Activated CD8-positive, alpha-beta memory T cell treated with anti-CD3 and anti-CD28 coated beads, Interleukin-2, amount 50 U/mL, for 48 hours (primary cell): ENCODE data around the gene MACROD2.
"Not testable (repeated sequence)": the region's sequence is repeated elsewhere in the genome, so short reads cannot be mapped to it uniquely, and the experiment has no call there.

Experiments used
- DNase-seq: peaks from one replicate; pipeline ENCODE4 v3.0.0-alpha.2; 2020

The MACROD2 gene

DNA sequence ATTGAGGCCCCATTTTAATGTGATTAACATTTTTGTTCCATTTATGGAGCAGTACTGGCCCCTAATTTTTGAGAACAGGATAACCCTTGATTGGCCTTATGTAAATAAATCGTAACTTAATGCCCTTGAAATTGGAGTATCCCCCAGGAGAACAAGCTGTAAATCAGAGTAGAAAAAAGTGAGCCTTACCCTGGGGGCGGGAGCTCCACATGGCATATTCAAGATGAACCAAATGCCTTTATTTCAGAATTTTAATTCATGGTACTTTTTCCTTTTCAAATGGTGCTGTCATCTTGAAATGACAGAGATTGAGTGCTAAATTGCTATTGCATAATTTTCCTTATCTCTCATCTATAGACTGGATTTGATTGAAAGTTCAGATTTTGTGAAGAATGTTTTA is 1151.6 kb downstream of the MACROD2 start:
- no peak for DNase-seq

DNA sequence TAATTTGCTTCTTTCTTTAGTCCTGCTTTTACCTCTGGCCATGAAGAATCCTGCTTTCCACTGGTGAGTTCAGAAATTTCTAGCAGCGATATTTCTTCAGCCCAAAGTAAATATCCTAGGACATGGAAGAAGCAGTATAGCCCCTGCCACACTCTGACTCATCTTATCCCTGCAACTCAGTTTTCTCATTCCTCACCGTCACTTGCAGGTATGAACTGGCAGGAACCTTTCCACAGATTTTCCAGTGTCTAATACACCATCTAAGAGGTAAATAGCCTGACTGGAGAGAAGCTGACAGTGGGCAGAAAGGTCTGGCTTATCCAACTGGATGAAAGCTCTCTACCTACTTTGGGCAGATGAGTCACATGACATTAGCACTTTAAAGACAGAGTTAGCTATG is 1158.8 kb downstream of the MACROD2 start:
- DNase-seq: no peak

DNA sequence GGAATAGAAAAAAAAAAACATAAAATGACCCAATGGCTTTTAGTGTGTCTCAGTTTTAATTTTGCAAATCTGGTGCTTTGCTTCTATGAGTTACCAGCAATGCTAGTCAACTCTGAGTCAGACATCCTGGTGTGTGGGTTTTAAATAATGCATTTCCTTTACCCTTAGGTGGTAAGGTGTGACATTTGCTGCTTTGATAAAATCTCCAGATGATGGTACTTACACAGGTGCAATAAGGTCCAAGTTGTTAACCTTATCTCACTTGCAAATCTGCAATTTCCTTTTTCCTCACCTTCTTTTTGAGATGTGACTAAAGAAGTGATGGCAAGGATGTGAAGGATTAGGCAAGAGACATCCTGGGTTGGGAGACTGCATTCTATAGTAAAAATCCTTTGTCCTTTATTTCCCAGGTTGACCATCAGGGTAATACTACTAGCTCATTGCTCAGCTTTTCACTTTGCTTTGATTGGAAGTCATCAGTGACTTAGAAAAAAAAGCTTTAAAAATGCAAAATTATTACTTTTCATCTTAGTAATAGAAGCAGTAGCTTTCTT is 1160.6 kb downstream of the MACROD2 start:
- no peak for DNase-seq

DNA sequence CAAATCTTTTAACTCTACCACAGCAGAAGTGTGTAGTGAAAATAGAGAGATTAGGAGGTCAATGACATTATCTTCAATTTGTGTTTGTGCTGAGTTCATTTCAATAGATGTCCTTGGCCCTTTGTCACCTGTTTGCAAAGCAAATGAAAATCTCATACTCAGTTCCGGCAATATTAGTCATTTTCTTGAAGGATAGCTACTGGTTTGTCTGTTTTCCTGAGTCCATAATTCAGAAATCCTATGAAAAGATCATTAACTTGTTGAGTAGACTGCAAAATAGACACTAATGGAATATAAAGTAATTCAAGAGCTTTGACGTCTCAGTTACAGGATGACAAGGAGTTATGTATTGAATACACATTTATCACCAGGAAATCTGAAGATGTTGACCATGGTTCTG is 1163.2 kb downstream of the MACROD2 start:
- no peak for DNase-seq

DNA sequence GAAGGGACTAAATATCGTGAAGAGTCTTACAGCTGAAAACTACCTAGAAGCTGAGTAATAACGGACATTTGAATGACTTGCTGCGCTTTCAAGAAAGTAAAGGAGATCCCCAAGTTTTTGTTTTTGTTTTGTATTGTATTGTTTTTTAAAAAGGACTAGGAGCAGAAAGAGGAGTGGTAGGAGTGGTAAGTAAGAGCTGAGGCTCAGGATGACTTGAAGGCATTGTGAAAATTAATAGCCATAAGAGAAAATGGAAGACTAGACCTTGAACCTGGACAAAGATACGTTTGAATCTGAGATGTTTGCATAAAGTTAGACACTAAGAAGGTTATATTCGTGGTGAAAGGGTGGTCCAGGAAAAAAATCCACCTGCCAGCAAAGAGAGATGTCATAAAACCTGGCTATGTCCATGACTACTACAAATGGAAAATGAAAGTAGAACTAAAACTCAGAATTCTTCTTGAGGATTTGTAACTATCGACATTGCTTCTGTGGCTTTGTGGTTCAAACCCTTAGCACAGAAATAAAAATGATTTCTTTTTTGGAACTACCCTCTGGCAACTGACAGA is 1166.8 kb downstream of the MACROD2 start:
- DNase-seq: no peak

DNA sequence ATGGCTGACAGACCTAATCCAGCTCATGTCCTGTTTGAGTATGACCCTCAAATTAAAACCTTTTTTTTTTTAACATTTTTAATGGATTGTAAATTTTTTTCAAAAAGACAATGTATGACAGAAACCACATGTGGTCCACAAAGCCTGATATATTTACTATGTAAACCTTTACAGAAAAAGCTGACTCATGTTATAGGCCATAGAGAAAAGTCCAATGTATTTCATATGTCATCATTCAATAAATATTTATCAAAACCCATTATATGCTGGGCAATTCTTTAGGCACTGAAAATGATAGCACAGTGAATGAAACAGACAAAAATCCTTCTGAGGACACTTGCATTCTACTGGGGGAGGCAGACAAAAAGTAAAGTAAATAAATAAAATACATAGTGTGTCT is 1168.3 kb downstream of the MACROD2 start:
- DNase-seq: no peak

DNA sequence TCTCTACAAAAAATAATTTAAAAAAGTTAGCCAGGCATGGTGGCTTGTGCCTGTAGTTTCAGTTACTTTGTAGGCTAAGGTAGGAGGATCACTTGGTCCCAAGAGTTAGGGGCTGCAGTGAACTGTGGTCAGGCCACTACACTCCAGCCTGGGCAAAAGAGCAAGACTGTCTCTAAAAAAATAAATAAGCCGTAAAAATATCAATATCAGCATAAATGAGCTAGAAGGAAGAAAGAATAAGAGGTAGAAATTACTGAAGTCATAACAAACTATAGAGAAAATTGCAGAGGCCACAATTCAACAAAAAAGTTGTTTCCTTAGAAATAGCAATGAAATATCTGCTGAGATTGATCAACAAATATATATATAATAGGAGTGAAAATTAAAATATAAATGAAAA is 1169.4 kb downstream of the MACROD2 start:
- no peak for DNase-seq

DNA sequence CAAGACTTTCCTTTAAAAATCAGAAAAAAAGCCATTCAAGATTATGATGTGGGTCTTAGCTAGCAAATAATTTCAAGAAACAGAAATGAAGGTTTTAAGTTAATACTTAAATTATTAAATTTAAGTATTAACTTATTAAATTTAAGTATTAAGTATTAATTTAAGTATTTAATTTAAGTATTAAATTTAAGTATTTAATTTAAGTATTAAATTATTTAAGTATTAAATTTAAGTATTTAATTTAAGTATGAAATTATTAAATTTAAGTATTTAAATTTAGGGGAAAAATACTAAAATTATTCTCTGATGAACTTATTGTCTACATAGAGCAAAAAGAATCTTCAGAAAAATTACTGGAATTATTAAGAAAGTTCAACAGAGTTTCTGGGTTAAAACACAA is 1171.4 kb downstream of the MACROD2 start:
- DNase-seq: no peak

DNA sequence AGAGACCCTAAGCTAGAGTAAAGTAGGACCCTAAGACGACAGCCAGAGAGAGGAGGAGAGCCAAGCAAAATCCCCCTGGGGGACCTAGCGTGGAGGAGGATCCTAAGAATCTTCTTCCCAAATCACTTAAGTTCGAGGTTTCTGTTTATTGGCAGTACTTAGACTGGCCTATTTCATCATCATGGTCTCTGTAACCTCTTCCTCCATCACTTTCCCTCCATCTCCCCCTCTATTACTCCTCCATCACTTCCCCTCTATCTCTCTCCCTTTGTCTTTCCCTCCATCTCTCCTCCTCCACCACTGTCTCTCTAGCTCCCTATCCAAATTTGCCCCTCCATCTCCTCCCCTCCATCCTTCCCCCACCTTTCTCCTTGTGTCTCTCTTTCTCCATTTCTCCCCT is 1175.7 kb downstream of the MACROD2 start:
- DNase-seq: no peak

DNA sequence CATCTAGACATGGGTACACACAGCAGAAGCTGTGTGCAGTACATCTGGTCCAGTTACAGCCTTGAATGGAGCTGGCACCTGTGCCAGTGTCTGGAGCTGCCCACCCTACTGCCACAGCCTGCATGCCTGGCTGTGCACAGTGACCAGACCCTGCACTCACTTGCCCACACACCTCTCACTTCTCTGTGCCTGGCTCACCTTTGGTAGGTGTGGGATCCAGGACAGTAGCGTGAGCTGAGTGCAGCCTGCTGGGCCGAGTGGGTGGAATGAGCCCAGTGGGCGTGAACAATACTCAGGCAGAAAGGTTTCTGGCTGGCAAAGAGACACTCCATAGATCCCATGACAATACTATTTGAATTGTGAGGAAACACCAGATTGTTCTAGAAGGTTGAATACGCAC is 1181.6 kb downstream of the MACROD2 start:
- no peak for DNase-seq

DNA sequence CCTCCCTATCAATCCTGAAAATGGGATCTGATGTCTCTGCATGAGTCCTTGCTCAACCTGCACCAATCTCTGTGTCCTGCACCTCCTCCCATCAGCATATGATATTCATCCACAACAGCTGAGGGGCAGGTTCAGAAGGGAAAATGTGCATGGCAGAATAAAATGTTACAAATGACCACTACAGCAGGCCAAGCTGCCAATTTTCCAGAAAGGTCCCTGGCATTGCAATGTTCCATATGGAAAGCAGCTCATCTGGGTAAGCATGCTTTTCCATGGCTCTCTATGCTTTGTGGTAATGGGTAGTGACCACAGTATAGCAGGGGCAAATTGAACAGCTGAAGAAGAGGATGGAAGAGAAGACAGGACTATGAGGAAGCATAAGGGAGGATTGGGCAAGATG is 1183.3 kb downstream of the MACROD2 start:
- no peak for DNase-seq

DNA sequence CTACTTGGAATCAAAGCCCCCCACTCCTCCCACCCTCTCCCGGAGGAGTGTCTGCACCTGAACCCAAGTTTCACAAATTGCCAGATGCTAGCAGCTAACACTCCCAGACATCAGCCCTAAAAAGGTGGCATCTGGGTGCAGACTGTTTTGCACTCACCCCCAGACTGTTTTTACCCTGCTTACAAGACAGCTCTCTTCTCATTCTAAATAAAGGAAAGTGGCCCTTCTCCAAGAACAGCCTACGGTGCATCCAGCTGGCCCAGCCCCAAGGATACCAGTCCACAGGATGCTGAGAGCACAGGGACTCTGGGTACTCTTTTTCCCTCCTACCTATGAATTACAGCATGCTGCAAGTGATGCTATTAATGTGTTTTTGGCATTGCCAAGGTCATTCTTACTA is 1184.1 kb downstream of the MACROD2 start:
- DNase-seq: no peak

DNA sequence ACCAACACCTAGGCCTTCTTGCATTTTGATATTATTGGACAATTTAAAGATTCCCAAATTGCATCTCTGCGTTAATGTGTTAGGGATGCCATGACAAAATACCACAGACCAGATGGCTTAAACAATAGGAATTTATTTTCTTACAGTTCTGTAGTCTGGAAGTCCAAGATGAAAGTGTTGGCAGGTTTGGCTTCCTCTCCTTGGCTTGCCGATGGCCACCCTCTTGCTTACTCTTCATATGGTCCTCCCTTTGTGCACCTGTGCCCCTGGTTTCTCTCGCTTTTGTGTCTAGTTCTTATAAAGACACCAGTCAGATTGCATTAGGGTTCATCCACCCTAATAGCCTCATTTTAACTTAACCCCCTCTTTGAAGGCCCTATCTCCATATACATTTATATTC is 1184.5 kb downstream of the MACROD2 start:
- DNase-seq: no peak

DNA sequence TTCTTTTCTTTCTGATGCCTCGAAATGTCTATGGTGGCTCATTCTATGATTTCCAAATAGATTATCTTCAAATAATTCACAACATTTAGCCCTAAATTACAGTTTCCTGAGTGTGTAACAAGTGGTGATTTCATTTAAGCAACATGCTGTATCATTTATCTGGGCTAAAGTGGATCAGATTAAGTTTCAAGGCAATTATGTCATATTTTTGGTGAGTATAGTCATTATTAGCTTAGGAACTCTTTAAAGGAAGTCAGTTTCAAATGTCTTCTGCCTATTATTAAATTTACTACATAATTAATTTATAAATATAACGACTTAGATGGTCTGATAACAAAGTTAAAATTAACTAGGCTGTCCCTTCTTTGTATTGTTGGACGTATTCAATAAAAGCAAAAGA is 1190.0 kb downstream of the MACROD2 start:
- no peak for DNase-seq

DNA sequence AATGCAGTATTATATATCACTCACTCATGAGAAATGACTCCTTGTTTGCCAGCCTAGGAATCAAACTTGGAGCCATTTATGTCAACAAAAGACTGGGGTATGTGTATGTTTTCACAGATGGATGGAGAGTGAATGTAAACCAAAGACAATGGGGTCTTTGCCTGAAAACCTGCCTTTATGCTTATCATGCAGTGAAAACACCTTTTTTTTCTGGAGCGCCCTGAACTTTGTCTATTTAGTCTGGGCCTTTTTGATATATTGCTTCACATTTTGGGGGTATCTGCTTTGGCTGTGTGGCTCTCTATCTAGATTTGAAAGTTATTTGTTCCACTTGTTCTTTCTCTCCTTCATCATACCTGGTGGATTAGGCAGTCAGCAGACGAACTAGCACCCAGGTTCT is 1190.6 kb downstream of the MACROD2 start:
- DNase-seq: no peak

DNA sequence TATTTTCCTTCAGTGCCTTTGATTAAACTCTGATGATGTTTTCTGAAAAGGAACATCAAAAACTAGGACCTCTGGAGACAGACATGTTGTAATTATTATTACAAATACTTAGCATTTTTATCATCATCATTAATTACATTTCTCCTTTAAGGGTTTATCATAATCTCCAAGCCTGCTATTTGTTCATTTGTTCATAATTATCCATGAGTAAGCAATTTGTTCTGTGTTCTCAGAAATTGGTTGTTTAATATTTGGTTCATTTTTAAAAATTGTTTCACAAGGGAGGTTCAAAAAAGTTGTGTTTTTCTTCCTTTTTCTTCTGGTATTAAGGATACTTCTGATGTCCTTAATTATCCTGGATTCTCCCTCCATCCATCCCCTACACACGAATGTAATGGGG is 1192.3 kb downstream of the MACROD2 start:
- DNase-seq: no peak

DNA sequence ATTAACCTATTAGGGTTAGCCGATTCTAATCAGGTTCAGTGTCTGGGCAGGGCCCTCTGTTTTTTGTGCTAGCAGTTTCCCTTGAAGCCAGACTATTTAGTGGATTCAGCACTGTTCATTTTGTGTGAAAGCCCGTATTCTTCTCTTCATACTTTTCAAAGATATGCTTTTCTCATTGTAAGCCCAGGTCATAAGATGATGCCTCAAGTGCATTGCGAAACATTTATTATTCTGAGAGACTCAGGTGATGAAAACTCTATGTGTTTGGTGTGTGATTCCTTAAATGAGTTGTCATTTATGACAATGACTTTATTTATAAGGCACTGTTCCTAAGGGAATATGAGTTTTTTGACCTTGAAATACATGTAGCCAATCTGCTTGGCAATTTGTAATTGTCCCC is 1193.1 kb downstream of the MACROD2 start:
- no peak for DNase-seq

DNA sequence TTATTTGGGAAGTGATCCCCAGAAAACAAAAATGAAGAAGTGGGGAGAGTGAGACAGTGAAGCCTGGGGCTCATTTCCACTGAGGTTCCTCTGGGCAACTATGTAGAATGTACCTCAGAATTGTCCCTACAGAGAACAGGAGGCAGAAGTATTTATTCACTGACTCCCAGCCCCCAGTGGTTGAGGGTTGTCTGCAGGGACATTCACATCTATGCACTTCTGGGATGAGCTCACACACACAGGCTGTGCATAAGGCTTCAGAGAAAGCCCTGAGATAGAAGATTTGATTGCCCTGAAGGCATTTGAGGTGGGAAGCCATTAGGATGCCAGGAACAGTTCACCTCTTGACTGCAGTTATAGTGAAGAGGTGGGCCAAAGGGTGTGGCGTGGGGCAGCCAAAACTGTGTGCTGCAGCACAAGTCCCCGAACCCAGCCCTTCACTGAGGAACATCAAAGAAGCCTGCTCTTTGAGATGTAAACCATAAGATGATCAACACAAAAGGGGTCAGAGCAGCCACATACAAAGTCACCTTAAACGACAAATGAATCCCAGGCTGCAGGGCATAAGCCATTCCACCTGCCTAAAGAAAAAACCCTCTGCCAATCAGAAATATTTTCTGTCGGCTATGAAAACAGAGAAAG is 1195.9 kb downstream of the MACROD2 start:
- no peak for DNase-seq

DNA sequence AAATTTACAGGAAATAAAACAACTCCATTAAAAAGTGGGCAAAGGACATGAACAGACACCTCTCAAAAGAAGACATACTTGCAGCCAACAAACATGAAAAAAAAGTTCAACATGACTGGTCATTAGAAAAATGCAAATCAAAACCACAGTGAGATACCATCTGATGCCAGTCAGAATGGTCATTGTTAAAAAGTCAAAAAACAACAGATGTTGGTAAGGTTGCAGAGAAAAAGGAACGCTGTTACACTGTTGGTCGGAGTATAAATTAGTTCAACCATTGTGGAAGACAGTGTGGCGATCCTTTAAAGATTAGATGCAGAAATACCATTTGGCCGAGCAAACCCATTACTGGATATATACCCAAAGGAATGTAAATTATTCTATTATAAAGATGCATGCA is 1200.1 kb downstream of the MACROD2 start:
- no peak for DNase-seq

DNA sequence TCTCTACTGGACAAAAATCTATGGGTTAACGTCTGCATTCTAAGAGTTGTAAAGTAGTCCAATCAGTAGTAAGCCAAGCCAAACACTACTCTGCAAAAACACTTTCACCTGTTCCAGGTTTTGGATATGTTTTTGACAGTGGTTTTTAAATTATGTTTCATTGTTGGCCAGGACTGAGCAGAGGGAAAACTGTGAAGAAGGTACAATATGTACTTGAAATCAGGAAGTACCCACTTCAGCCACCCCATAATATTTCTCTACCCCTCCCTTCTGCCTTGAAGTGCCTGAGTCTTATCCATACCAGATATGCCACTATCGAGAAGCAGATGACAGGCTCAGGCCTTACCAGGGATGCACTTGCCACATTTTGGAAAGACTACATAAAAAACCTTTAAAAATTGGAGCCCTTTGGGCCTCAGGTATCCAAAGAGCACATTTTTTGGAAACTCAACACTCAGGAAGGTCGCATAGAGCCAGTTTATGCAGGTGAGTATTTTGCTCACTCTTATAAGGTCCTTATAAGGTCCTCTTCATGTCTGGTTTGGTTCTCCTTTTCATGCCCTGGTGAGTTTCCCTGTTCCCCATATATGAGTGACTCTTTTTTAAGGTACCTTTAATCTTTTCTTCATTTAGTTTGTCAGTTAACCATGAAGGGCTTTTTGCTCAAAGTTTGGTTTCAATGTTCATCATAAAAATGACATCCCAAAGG is 1201.4 kb downstream of the MACROD2 start:
- no peak for DNase-seq

DNA sequence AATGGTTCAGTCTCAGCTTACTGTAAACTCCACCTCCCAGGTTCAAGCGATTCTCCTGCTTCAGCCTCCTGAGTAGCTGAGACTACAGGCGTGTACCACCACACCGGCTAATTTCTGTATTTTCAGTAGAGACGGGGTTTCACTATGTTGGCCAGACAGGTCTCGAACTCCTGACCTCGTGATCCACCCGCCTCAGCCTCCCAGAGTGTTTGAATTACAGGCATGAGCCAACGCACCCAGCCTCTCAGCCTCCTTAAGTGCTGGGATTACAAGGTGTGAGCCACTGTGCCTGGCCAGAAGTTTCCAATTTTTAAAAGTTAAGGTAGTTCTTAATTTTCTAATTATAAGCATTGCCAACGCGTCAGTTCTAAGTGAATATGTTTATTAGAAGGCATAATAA is 1202.7 kb downstream of the MACROD2 start:
- DNase-seq: not testable (repeated sequence)

DNA sequence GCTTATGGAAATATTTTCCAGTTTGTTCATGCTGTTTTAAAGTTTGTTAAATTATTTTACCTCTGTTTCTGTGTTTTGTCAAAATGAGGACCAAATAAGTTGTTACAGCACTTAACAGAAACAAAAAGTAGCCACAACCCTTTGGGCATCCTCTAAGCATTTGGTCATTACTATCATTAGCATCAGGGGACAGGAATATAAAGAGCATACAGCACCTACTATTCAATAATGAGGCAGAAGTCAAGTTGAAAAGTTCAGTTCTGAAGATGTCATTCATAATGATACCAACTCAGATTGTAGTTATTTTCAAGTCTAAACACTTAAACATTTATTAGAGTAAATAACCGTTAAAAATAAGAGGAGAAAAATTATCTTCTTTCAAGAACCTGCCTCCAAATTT is 1204.4 kb downstream of the MACROD2 start:
- DNase-seq: no peak

DNA sequence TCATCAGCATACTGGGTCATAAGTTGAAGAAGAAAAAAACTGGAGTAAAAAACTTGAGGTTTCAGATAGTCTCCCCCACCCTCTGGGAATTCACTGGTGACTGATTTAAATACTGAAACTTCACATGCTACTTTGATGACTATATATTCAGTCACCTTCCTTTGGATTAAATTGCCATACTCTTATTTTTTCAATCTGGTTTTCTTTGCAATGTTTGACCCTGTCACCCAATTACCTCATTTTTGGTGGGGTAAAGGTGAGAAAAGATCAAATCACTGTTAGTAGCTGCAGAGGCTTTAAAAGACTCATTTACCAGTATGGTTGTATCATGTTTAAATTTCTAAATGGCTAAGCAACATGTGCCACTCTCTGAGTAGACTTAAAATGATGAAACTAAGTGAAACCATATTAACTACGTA is 1204.8 kb downstream of the MACROD2 start:
- no peak for DNase-seq

DNA sequence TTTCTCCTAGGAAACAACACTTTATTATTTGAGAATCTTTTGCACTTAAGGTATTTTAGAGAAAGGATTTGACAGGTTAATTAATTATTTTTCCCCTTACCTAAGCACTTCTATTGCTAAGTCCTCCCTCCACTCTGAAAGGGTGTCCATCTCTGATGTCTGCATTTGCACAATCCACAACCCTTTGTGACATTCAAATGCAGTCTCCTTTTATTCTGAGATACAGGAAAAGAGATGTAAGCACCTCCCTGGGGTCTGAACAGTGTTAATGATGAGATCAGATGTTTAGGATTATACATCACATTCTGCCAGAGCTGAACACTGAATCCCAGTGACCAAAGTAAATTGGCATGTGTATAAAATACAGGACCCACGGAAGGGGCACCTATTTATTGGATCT is 1206.3 kb downstream of the MACROD2 start:
- DNase-seq: no peak
